Limb (tissue), 2 donors: Measurements from ENCODE around the gene SCN1A.
"Not testable (repeated sequence)": the region's sequence is repeated elsewhere in the genome, so short reads cannot be mapped to it uniquely, and the experiment has no call there.

Source experiments
- DNase-seq, 2 donors: peaks; one replicate each; pipeline ENCODE4 v3.0.0-alpha.2; 2016; ENCODE audit errors: extremely low spot score in 2 of 2

Gene SCN1A

DNA sequence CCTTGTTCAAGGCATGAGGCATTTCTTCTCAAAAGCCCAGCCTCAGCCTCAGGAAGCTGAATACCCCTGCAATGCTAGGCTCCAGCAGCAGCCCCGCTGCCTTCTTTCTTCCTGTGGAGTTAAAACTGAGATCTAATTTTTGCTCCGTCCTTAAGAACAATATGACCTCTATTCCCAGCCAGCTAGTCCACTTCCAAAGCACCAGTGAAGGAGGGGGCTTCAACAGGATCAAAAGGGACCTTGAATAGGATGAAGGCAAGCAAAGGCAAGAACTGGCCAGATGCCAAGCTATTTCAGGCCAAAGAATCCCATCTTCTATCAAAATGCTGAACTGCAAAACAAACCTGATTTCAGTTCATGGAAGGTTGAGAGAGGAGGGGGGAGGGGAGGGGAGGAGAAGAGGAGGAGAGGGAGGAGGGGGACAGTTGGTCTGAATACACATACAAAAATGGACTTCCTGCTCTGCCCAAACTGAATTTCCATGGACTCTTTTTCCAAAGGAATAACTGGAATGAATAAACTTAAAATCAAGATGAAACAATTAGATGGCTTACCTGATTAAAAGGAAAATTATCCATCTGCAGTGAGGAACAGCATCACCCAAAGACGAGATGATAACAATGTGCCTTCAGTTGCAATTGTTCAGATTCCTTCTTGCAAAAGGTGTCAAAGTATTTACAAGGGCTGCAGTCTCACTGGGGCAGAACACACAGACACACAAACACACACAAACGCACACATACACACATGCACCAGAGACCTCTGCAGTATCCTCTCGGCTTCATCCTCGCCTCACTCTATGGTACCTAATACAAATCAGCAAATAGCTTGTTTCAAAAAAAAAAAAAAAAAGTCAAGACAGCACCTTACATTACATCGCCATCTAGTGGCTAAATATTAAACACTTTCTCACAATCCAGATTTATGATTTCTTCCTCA is at the start of gene SCN1A:
SCN1A (minus strand) TSS at position 804 of the 939 bp plus-strand sequence. CDS start 54,399 bp downstream, outside the sequence.
- DNase-seq: peak; percentile 54 to 57

DNA sequence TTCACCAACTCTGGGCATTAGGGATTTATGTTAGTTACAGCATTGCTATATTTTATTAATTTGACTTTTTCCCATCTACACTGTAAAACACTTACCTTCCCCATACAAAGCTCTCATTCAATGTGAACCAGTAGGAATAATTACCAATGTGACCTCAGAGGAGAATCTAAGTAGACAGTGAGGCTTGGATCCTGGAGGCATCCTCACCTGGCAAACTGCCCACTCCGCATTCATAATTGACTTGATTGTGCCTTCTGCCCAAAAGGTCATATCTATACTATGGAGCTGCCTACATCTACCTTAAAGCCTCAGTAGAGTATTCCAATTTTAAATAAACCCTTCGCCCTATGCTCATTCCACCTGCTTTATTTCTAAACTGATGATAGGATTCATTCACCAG is 45.4 kb upstream of the SCN1A start:
- DNase-seq: no peak

DNA sequence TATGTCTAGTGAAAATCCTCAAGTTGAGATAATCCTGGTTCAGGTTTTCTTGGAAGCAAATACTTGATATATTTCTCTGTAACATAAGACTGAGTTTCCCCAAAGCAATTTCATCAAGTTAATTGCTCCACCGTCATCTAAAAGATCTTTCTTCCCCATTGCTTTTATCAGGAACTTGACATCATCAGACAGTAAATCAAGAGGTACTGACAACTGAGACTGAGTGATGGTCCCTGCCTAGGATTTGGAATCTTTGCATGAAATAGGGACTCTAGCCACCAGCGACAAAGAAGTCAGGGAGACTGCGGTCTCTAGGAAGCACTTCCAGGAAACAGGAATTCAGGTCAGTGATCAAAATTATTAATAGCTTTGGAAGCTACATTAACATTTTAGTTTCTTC is 43.4 kb upstream of the SCN1A start:
- no peak for DNase-seq

DNA sequence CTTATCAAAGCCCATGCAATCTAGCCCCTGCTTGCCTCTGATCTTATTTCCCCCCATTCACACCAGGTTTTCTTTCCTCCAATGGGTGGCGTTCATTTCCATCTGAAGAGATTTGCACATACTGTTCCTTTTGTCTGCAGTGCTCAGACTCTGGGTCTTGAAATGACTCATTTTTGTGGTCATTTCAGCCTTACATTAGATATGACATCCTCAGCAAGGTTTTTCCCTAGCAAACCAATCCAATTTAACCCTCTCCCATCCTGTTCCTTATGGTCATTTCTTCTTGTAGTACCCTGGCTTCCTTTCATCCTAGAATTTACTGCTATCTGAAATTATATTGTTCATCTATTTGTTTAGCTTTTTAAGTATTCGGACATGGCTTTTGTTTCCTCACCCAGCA is 42.5 kb upstream of the SCN1A start:
- DNase-seq: no peak

DNA sequence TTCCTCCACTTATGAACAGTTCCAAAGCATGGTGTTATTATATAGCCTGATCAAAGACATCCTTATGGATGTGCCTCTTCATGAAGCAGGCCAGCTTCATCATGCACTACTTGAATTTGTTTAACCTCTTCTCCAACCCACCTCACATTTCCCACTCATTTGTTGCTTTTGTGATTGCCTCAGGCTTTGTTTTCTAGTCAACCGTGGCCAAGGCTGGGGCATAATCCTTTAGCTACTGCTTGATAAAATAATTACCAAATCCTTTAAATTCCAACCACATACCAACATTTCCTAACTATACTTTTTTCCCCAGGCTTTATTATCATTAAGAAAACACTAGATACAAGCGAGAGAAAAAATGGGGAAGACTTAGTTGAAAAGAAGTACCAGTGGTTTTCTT is 39.6 kb upstream of the SCN1A start:
- no peak for DNase-seq

DNA sequence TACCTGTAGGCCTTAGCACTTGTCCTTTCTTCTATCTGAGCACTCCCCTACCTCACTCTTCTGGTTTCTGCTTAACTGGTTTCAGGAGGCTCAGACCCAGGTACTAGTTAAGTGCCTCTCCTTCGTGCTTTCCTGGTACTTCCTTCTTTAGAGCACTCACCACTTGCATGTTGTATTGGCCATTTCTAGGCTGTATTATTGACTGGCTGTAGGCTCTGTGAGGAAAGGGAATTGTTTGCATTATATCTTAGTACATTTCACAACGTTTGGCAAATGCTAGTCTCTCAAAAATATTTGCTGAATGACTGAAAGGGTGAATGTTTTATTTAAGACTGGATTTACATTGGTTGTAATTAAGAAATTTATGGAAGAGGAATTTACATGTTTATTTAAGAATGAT is 36.0 kb upstream of the SCN1A start:
- DNase-seq: no peak

DNA sequence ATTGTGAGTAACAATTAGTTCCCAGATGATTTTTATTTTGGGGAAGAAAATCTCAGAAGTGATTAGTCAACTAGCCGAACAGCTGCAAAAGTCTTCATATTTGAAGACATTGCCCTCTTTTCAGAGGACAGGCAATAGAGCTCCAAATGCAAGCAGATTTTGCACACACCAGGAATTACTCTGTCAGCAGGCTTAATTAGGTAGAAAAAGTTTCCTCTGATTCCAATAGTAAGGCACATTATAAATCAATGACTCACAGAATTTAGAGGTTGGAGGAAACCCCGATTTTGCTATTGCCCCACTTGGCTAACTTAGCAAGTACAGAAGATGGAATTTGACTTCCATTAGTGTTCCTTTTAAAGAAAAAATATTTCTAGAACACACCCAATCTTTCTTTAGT is 30.7 kb upstream of the SCN1A start:
- no peak for DNase-seq

DNA sequence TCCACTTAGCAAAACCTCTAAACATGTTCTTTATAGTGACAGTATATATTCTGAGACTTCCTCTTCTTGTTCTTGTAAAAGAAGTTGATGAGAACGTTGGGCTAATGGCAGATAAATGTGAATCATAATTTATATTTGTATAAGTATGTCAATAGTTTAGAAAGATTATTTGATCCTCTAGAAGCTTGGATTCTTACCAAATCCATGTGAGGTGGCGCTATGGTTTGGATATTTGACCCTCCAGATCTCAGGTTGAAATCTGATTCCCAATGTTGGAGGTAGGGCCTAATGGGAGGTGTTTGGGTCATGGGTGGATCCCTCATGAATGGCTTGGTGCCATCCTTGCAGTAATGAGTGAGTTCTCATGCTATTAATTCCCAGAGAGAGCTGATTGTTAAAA is 29.8 kb upstream of the SCN1A start:
- DNase-seq: no peak

DNA sequence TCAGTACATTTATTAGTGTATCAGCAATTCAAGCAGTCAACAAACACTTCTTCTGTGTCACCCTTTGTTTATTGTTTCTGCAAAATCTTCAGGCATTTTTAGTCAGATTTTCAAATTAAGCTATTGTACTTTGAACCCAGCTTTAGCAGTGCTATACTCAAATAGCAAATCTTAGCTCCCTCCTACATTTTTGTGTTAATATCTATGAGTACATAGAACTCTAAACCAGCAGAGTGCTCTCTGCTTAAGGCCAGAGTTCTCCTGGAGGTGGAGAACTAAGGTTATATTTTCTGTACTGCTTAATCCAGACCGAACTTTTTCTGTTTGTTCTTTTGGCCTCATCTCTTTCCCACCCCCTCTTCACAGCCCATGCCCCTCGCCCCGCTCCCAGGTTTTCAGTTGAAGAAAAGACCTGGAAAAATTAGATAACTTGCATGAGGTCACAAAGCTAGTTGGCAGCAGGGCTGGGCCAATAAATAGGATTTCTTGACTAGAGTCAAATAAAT is 29.2 kb upstream of the SCN1A start:
- no peak for DNase-seq

DNA sequence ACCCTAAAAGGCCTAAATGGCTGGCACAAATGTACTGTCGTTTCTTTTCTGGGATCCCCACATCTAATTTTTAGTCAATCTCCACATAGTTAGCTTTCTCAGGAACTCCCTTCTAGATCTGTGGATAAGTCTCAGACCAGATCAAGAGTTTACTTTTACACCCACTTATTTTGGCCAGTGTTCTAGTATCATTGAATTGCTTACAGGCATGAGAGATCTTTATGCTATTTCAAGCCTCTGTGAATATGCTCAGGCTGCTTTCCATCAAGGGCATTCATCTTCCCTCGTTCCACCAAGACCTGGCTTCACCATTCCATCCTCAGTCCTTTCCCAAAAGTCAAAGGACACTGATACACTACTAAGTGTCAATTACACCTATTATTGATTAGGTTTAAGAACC is 27.8 kb upstream of the SCN1A start:
- DNase-seq: no peak

DNA sequence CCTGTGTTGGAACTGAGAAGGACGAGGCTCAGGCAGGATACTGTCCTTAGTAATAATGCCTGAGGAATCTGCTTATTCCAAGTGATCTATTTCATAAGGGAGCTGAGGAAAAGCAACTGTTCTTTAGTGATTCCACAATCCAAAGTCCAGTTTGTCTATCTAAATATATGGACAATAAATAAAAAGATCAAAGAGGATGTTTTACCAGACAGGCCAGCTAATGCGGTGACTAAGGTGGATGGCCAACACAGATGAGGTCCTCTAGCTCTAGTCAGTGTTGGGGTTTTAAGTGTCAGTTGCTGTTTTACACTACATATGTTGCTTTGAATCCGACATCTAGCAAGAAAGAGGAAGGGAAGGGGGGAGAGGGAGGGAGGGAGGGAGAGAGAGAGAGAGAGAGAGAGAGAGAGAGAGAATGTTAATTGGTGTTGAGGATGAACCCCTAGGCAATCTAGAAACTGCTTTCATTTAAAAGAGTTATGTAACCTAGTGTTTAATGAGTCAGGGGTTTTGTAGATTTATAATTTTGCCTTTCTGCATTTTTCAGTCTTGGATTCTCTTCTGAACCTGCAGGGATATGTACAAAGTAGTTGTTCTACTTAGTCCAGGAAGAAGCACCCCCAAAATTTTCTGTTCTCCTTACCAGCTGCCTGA is 27.0 kb upstream of the SCN1A start:
- no peak for DNase-seq

DNA sequence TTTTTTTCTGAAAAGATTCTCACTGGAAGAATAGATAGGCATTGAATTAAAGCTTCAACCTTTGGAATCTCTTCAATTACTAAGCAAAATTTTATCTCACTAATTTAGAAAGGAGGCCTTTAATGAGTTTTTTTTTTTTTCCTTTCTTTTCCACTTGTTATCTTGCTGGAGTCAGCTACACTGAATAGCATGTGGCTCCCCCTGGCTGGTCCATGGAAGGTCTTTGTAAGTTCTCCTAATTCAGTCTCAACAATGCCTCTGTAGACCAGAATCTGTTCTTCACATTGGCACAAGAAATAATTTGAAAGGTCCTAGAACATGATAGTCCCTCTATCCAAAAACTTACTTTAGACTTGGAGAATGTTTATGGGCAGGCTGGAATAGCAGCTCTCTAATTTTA is 24.2 kb upstream of the SCN1A start:
- no peak for DNase-seq

DNA sequence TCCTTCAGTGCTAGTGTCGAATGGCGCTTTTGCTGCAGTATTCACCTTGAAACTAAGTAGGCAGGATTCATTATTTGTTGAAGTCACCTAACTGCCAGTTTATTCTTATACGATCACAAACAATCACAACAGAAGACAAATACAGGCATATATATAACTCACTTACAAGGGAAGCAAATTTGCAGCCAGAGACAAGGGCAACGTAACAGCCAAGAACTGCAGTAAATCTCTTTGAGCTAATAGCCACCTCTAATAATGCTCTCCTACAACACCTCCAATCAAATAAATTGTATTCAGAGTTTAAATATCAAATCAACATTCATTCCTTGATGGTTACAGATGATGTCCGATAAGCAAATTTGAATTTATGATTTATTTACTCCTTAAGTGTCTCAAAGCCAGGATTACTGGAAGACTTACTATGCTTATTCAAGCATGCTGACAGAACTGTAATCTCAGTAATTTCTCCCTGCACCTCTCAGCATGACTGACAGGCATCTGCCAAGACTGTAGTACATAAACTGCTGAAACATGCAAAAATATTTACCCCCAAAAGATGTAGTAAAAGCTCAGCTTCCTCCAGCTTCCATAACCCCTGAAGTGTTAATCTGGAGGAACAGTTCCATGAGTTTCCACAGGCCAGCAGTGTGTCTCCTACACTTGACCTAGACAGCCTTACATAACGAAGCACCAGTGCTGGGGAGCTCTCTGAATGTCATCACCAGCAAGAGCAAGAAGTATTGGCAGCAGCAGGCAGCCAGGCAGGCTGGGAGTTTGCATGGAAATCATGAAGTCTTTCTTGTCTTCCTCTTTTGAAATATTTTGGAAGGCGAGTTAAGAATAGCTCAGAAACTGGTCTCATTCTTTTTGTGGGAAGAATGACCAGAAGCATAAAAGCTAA is 20.9 kb upstream of the SCN1A start:
- no peak for DNase-seq

DNA sequence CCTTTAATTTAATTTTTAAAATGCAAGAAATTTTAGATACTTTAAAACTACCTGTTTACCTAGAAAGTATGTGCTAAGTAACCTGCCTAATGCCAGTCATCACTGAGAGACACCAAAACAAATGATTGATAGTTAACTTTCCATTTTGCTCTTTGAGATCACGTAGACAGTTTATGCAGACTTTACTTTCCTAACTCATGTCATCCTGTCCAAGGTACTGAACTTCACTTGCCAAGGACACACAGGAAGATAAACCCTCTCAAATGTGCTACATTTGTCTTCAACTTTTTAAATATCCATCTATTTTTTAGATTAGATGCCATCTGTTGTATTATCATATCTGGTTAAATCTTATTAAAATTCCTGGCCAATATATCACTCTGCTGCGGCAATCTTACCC is 20.1 kb upstream of the SCN1A start:
- DNase-seq: no peak

DNA sequence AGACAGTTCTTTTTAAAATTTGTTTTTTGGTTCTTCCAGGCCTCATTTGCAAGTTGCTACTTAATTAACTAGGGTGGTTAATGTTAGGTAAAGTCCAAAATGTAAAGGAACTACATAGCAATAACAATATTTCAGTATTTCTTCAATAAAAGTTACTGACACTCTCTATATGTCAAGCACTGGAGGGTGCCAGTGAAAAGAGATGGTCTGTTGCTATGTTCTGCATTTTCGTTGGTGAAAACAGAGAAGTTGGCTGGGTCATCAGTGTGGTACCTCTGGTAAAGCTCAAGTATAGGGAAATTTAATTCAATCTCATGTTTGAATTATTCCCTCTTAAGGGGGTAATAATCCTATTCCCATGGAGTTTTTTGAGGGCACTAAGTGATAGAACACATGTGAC is 16.3 kb upstream of the SCN1A start:
- no peak for DNase-seq

DNA sequence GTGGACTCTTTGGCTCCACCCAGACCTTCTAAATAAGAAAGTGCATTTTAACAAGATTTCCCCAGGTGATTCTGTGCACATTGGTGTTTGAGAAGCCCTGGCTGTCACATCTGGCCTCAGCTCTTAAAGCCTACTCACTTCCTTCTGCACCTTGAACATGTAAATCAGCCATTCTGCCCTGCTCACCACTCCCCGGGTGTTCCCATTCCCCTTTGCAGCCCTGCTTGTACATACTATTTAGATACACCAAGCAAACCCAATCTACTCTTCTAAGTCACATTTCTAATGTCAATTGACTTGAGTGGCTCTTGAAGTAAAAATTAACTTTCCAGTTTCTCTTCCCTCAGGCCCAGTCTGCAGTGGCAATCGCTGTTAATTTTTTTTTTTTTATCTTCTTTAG is 13.1 kb upstream of the SCN1A start:
- DNase-seq: no peak

DNA sequence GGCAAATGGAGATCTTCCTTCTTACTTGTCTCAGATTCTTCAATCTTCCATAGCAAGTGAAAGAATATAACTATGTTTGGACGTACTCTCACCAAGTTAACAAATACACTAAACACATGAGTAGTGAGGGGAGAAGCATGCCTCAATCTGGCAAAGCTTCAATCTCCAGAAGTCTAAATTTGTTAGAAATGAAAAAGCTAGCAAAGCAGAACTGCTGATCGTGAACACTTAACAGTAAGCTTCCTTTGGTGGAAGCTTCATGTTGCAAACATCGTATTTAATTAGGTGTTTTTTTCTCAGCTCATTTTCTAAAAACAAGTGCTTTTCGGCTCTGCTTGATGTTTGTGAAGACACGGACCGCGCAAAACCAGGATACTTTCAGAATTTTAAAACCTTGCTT is 12.7 kb upstream of the SCN1A start:
- DNase-seq: no peak

DNA sequence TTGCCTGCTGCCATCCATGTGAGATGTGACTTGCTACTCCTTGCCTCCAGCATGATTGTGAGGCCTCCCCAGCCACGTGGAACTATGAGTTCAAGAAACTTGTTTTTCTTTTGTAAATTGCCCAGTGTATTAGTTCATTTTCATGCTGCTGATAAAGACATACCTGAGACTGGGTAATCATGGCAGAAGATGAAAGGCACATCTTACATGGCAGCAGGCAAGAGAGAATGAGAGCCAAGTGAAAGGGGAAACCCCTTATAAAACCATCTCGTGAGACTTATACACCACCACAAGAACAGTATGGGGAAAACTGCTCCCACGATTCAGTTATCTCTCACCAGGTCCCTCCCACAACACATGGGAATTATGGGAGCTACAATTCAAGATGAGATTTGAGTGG is 11.7 kb upstream of the SCN1A start:
- not testable (repeated sequence) for DNase-seq

DNA sequence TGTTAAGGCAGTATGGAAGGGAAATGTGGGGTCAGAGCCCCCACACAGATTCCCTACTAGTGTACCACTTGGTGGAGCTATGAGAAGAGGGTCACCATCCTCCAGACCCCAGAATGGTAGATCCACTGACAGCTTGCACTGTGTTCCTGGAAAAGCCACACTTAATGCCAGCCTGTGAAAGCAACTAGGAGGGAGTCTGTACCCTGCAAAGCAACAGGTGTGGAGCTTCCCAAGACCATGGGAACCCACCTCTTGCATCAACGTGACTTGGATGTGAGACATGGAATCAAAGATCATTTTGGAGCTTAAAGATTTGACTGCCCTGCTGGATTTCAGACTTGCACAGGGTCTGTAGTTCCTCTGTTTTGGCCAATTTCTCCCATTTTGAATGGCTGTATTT is 10.8 kb upstream of the SCN1A start:
- no peak for DNase-seq

DNA sequence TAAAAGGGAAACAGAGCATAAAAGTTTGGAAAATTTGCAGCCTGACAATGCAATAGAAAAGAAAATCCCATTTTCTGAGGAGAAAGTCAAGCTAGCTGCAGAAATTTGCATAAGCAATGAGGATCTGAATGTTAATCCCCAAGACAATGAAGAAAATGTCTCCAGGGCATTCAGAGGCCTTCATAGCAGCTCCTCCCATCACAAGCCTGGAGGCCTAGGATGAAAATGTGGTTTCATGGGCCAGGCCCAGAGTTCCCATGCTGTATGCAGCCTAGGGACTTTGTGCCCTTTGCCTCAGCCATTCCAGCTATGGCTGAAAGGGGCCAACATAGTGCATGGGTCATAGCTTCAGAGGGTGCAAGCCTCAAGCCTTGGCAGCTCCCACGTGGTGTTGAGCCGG is 10.3 kb upstream of the SCN1A start:
- DNase-seq: no peak

DNA sequence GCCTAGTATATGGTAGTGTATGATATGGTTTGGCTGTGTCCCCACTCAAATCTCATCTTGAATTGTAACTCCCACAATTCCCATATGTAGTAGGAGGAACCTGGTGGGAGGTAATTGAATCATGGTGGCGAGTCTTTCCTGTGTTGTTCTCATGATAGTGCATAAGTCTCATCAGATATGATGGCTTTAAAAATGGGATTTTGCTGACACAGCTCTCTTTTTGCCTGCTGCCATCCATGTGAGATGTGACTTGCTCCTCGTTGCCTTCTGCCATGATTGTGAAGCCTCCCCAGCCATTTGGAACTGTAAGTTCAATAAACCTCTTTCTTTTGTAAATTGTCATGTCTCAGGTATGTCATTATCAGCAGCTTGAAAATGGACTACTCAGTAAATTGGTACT is 9.5 kb upstream of the SCN1A start:
- no peak for DNase-seq

DNA sequence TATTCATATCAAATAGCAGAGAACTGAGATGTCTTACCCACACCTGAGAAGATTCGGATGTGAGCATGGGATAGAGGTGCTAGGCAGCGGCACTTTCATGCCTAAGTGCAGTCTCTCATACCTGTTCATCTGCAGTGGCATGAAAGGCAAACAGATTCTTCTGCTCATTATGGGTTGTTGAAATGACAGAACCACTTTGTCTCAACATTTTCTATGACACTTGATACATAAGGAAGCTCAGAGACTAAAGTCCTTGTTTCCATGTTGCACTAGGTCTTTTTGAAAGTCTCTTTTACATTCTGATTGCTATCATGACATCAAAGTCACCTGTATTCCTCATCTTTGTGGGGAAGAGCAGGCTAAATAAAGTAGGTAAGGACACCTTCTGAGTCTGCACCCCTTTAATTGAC is 8.0 kb upstream of the SCN1A start:
- DNase-seq: no peak
